Large intestine (tissue), 3 donors: Measurements from ENCODE around the gene KLHL9. TPM values are rescaled to one million over a fixed set of nuclear protein-coding genes. Genes with fewer than 3 reads are reported as not detected.

ENCODE experiments used
- DNase-seq, 2 donors: peaks; one replicate each; pipeline versions ENCODE4 v3.0.0 to v3.0.0-alpha.2; 2013
- H3K27ac ChIP-seq: one replicate; pipeline ENCODE4 v1.5.1; 2013; ENCODE audit warnings: low read length
- H3K27me3 ChIP-seq: 2 replicates; pipeline ENCODE4 v1.6.1; 2013; ENCODE audit warnings: low read length; ENCODE audit not compliant: control insufficient read depth, insufficient read depth
- H3K36me3 ChIP-seq: 2 replicates; pipeline ENCODE4 v1.6.1; 2013; ENCODE audit warnings: low read length; ENCODE audit not compliant: control insufficient read depth, insufficient read depth
- H3K4me1 ChIP-seq: one replicate; pipeline ENCODE4 v1.6.1; 2013; ENCODE audit warnings: low read length; ENCODE audit not compliant: control insufficient read depth, insufficient read depth
- H3K4me3 ChIP-seq: one replicate; pipeline ENCODE4 v1.5.1; 2013; ENCODE audit warnings: low read length
- H3K9me3 ChIP-seq: one replicate; pipeline ENCODE4 v1.6.1; 2013; ENCODE audit warnings: mild to moderate bottlenecking, low read depth, low read length, moderate library complexity; ENCODE audit not compliant: control insufficient read depth
- WGBS: methylation state at CpG from one replicate; pipeline ENCODE4 v1.1.5; 2013; ENCODE audit warnings: low lambda C conversion rate; ENCODE audit not compliant: insufficient coverage; 5-methylcytosine and 5-hydroxymethylcytosine counted together
- polyA plus RNA-seq: library from polyadenylated mRNA; unstranded; fragments of 120-200 nt; gene quantifications from one replicate; pipeline ENCODE4 v1.2.1, GENCODE V29; 2013

KLHL9 gene
- polyA plus RNA-seq, 1 donor, result 32.8 TPM

DNA sequence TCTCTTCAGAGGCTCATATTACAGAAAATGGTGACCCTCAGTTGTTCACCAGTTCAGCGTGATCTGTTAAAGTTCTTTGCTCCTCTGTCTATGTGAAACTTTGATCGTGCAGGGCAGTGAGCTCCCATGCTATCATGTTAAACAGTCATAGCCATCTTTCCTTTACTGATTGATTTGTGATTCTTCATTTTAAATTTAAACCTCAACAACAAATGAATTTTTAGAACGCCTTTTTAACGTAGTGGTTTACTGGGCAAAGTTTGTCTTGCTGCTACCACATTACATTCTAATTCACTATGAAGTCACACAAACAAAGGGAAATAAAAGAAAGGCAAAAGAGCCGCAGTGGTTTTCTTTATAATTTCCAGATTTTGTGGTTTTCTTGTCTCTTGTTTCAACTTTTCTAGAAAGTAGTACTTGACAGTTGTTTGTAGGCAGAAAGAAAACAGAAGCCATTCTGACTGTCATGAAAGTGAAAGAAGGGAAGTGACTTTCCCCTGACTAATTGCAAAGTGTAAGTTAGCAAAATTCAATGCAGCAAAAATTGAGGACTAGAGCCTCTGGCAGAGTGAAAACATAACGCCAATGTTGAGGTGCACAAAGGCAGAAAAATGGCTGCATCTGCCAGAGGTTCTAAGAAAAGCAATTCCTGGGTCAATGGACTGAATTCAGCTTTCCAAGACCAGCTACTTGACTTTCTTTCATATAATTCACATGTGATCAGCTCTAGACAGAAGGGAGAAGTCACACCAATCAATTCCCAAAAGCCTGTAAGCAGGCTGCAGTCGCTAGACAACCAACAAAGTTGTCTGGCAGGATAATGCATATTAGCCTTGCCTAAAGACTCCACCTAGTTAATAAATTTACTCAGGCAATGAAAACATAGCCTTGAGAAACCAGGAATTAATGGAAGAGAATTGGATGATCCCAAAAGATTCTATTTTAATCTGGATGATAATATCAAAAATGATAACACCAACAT, 22.6 kb upstream of the KLHL9 start:
- no peak for DNase-seq
- no peaks in the 10 kb centered on the region for H3K4me1 ChIP-seq
- no peak overlapping the region for H3K27ac ChIP-seq
- H3K36me3 ChIP-seq, result no peaks in the 10 kb centered on the region
- H3K9me3 ChIP-seq, result no peaks in the 10 kb centered on the region
- H3K27me3 ChIP-seq, result no peaks in the 10 kb centered on the region
- H3K4me3 ChIP-seq, result no peak overlapping the region
- WGBS, result 81% methylated on average over 4 of the region's 7 CpGs

DNA sequence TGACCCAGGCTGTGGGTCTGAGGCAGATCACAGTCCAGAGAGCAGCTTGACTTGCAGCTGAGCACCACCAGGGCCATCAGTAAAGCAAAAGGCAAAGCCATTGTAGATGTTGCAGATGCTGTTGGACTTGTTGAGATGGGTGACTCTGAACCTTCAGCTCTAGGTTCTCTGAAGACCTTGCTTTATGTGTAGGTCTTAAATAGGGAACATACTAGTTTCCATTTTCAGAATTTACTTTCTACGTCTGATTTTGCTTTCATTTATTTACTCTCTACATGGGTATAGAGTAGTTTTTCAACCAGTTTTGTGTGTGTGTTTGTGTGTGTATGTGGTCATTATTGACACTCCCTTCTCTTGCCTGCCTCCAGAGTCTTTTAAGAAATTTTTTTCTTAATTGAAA, 15.6 kb upstream of the KLHL9 start, which contains the start of gene IFNA6:
Gene IFNA6 (minus strand): TSS at position 101 of the 400 bp plus-strand sequence. CDS start 0 bp downstream, at position 101.
- Histone ChIP-seq H3K36me3 (no peaks in the 10 kb centered on the region), H3K4me3 (no peak within 1 kb of the TSS), H3K27me3 (peaks cover 6% of the 10 kb centered on the region), H3K4me1 (no peaks in the 10 kb centered on the region), H3K9me3 (no peaks in the 10 kb centered on the region), H3K27ac (no peak within 1 kb of the TSS)
- WGBS, result 100% methylated on average over 1 of the region's 1 CpG
- no peak for DNase-seq

DNA sequence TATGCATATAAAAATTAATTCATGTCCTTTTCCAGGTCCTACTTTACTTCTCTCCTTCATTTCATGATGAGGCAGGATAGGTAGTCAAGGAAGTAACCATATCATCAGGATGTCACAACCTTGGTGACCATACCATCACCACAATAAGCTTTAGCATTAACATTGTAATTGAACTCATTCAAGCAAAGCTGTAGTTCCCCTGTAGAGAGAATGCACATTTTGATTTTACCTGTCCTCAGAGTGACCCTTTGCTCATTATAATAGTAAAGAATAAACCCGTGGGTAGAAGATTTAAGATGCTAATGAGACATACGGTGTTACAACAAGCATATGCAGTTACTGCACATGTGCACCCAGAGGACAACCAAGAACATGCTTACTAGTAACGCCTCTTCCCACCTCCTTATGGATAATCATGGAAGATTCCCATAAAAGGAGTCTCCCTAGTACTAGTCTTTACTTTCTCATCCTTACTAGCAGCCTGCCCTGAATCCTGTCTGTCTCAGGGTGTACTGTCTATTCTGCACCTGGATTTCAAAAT, 13.3 kb upstream of the KLHL9 start:
- no peak for DNase-seq
- Histone ChIP-seq H3K36me3 (no peaks in the 10 kb centered on the region), H3K4me3 (no peak overlapping the region), H3K27me3 (peaks cover 6% of the 10 kb centered on the region), H3K9me3 (no peaks in the 10 kb centered on the region), H3K4me1 (no peaks in the 10 kb centered on the region), H3K27ac (no peak overlapping the region)
- no CpG with 5 or more reads among the region's 3 CpGs for WGBS

DNA sequence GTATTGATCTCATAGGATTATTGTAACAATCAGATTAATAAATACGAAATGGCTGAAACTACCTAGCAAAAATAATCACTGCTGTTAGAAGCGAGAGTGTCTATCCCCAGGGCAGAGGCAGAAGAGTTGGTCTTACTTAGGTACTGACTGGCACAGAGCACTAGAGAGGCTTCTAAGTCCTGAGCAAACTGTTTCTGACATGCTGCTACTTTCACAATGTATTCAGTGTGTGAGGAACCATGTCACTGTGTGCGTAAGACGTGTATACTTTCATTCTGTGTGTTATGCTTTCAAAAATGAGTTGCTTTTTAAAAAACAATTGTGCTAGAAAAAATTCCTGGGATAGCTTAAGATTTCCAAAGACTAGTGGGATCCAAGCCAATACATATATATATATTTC, 5.5 kb upstream of the KLHL9 start:
- no peak overlapping the region for H3K27ac ChIP-seq
- no CpG with 5 or more reads among the region's 4 CpGs for WGBS

DNA sequence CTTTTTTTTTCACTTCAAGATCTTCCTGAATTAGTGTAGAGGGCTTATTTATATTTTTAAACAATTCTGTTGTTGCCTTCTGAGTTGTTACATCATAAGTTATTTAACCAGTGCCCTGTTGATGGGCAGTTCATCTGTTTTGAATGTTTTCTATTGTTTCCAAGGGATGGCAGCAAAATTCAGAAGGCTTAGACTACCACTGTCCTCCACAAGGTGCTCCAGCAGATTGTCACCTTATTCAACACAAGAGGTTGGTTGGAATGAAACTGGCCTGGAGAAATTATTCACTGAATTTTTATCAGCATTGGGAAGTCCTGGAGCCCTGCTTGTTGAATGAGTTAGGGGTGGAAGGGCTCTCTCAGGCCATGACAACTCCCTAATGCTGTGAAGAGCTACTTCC, 1.3 kb upstream of the KLHL9 start:
- Histone ChIP-seq H3K36me3 (peaks cover 5% of the 10 kb centered on the region), H3K27me3 (peaks cover 6% of the 10 kb centered on the region), H3K4me1 (peaks cover 10% of the 10 kb centered on the region), H3K4me3 (no peak overlapping the region), H3K27ac (no peak overlapping the region), H3K9me3 (no peaks in the 10 kb centered on the region)
- DNase-seq, result no peak

More for the DNA sequence above, 5.5 kb upstream of the KLHL9 start:
- H3K4me1 ChIP-seq, result no peaks in the 10 kb centered on the region
- H3K27me3 ChIP-seq, result peaks cover 6% of the 10 kb centered on the region
- H3K4me3 ChIP-seq, result no peak overlapping the region
- no peak for DNase-seq
- no peaks in the 10 kb centered on the region for H3K36me3 ChIP-seq
- no peaks in the 10 kb centered on the region for H3K9me3 ChIP-seq

DNA sequence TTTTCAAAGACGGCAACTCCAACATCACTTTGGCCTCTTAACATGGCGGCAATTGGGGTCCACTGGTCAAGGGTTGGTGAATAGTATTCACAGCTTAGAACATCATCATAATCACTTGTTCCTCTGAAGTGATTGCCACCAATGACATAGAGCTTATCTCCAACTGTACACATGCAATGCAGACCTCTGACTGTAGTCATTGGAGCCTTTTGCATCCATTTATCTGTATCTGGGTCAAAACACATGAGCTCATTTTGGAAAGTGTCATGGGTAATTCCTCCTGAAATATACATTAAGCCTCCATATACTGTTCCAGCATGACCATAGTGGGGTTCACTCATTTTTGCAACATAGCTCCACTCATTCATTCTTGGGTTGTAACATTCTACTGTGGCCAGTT, 2.0 kb downstream of the KLHL9 start:
- 100% methylated on average over 1 of the region's 2 CpGs for WGBS

DNA sequence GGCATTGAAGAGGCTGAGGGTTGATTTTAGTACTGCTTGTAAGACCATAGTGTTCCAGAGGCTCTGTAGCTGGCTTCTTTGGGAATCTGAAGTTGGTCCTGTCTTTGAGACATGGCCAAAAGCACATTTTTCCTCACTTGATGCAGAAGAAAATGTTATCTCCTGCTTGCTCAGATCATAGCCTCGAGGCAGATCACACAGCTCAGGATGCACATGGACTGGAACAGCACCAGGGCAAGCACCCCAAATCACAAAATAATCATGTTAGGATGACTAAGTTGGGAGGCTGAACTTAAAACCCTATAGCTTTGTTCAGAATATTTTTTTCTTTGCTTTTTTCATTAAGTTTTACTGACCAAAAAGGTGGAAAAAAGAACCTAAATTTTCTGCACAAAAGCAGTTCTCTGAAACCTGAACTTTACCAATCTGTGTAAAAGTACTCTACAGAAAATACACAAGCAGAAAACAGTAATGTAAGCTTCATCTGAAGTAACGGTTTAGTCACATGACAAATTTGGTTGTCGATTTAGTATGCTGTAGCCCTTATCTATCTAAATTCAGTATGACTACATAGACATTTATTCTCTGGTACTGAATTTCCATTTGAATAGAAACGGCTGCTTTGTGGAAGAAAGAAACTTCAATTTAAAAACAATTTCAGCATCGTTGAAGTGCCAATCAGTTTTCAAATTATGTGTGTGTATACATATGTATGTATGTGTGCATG, 3.4 kb downstream of the KLHL9 start:
- no peak for DNase-seq
- WGBS, result 81% methylated on average over 3 of the region's 5 CpGs
- Histone ChIP-seq H3K27ac (no peak overlapping the region), H3K4me3 (no peak overlapping the region), H3K36me3 (peaks cover 8% of the 10 kb centered on the region), H3K4me1 (peaks cover 10% of the 10 kb centered on the region), H3K9me3 (no peaks in the 10 kb centered on the region), H3K27me3 (no peaks in the 10 kb centered on the region)

More for the DNA sequence above, 2.0 kb downstream of the KLHL9 start:
- H3K36me3 ChIP-seq, result peaks cover 8% of the 10 kb centered on the region
- no peak overlapping the region for H3K4me3 ChIP-seq
- no peak for DNase-seq
- H3K27ac ChIP-seq, result no peak overlapping the region
- peaks cover 10% of the 10 kb centered on the region for H3K4me1 ChIP-seq
- no peaks in the 10 kb centered on the region for H3K9me3 ChIP-seq
- peaks cover 2% of the 10 kb centered on the region for H3K27me3 ChIP-seq

DNA sequence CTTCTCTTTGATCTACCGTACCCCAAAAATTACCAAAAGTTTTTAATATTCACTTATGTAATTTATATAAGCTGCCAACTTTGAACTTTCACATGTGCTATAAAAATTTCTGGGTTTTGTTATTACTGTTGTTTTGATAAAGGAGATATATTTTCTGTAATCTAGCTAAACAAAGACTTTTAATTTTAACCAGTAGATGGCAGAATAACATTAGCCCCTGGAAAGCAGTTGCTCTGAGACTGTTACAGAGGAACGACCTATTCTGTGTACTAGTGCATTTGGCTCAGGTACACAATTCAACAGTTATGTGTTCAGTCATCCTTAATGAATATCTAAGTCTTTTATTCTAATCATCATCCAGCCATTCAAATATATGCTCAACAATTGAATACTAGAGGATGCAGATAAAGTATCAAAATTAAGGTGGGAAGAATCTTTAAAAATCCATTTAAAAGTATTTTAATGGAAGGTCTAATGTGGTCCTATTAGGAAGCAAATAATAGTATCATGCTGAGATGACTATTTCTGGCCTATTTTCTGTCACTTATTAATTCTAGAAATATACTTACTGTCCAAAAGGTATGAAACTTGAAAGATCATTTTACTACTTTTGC, 8.6 kb downstream of the KLHL9 start:
- WGBS, result 86% methylated on average over 1 of the region's 2 CpGs
- DNase-seq, result peak in 1 of 2 donors; percentile 19
- H3K4me1 ChIP-seq, result no peaks in the 10 kb centered on the region
- H3K9me3 ChIP-seq, result no peaks in the 10 kb centered on the region
- no peak overlapping the region for H3K27ac ChIP-seq
- H3K4me3 ChIP-seq, result no peak overlapping the region
- H3K36me3 ChIP-seq, result peaks cover 19% of the 10 kb centered on the region
- no peaks in the 10 kb centered on the region for H3K27me3 ChIP-seq

DNA sequence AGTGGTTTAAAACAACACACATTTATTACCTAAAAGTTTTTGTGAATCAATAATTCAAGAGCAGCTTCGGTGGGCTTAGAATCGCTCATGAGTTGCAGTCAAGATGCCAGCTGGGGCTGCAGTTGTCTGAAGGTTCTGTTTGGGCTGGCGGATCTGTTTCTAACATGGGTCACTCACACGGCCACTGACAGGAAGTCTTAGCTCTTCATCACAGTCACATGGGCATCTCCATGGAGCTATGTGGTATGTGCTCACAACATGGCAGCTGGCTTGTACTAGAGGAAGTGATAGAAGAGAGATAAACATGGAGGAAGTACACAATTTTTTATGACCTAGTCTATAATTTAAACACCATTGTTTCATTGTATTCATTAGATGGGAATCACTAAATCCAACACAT, 11.2 kb downstream of the KLHL9 start:
- no peaks in the 10 kb centered on the region for H3K27me3 ChIP-seq
- peaks cover 19% of the 10 kb centered on the region for H3K36me3 ChIP-seq
- H3K9me3 ChIP-seq, result no peaks in the 10 kb centered on the region
- no peak overlapping the region for H3K4me3 ChIP-seq
- H3K27ac ChIP-seq, result no peak overlapping the region
- no CpG with 5 or more reads among the region's 4 CpGs for WGBS
- H3K4me1 ChIP-seq, result no peaks in the 10 kb centered on the region
- no peak for DNase-seq

DNA sequence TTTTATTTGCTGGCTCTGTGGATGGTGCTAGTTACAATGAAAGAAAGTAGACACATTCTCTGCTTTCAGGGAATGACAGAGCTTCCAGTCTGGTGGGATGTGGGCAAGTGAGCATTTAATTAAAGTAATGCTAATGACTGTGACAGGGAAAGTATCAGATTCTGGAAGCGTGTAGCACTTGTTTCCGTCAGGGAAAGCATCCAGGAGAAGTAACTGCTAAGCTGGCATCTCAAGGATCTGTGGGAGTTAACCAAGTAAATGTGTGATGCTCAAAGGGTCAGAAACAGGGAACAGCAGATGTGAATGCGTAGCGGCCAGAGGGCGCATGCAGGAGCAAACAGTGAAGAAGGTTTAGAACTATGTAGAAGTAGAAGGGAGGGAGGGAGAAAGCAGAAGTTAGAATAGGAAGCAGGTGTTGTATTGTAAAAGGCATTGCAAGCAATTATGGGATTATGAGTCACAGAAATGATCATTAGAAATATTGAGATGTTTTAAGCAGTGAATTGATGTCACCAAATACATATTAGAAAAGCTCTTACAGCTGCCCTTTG, 12.2 kb downstream of the KLHL9 start:
- DNase-seq, result no peak
- H3K4me1 ChIP-seq, result no peaks in the 10 kb centered on the region
- H3K9me3 ChIP-seq, result no peaks in the 10 kb centered on the region
- H3K27me3 ChIP-seq, result no peaks in the 10 kb centered on the region
- H3K4me3 ChIP-seq, result no peak overlapping the region
- 97% methylated on average over 5 of the region's 5 CpGs for WGBS
- peaks cover 19% of the 10 kb centered on the region for H3K36me3 ChIP-seq
- no peak overlapping the region for H3K27ac ChIP-seq
